HG03095 (cell line): ENCODE data around the gene SLC25A12.
"Not testable (repeated sequence)": the region's sequence is repeated elsewhere in the genome, so short reads cannot be mapped to it uniquely, and the experiment has no call there.

Experiments used
- ATAC-seq: cut with Tn5 transposase; IDR thresholded peaks from one replicate; pipeline ENCODE4 v1.9.1; 2021; ENCODE audit warnings: moderate library complexity; ENCODE audit not compliant: unreplicated experiment

SLC25A12 gene

DNA sequence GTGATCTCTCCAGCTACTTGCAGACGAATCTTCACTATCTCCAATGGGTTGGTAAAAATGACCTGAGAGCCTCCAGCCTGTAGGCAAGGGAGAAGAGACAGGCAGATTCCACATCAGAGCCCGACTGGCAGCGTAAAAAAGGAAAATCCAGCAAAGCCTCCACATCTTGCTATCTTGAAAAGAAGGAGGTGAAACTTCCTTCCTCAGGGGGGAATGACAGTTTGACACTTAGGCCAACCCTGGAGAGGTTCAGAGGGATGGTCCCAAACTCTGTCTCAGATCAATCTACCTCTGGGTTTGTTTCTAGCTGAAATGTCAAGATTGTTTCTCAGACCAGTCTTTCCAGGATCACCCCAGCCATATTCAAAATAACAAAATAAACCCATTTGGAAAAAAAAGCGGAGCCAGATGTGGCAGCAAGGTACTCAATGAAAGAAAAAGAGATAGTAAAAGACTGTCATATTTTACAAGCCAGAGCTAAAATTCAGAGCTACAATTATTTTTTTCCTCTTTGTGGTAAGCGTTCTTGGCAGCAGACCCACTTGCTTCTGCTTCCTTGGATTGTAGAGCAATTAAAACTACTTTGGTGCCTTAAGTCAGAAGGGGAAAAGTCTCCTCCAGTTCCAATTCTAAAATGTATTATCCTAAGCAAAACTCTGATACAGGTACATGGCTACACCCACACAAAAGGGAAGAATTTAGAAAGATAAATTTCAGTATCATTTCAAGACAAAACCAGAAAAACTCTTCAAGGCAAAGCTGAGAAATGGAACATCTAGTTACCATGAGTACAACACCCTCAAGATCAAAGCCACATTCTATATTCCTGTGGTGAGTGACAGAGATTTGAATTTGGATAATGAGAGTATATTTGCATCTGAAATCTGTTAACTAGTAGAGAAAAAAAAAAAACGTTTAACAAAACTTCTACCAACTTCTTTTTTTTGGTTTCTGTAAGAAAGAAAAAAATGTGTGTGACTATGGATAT, 100.1 kb downstream of the SLC25A12 start:
- ATAC-seq: no peak

DNA sequence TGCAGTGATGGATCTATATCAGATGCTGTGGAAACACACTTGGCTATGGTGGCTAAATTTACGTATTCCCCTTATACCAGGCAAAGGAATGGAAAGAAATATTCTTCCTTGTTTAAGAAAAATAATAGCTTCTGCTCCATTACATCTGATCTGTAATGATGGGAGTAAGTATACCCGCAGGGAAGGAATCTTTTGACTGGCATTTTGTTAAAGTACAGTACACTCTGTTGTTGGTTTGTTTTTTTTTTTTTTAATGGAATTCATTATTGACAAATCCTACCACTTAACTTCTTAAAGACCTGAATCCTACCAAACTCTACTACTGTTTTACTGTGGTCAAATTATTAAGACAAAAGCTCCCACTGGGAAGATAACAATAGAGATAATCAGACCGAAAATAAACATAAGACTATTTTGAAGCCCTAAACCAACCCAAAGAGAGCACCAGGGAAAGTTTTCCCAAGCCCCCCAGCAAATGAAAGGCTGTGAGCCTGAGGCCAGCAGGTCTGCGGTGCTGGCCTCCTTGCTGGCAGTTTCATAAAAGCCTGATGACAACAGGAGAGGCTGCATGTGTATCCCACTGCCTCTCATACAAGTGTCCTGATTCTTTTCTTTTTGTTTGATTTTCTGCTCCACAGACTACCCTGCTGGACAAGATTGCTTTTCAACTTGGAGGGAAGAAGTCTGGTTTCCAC, 101.0 kb downstream of the SLC25A12 start:
- no peak for ATAC-seq

DNA sequence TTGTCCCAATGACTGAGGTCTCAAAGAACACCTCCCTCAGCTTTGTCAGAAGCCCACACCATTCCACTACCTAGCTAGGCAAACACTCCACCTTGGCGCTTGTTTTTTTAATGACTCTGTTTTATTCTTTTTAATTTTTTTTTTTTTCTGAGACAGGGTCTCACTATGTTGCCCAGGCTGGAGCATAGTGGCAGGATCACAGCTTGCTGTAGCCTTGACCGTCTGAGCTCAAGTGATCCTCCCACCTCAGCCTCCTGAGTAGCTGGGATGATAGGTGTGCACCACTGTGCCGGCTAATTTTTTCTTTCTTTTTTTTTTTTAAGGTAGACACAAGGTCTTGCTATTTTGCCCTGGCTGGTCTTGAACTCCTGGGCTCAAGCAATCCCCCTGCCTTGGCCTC, 101.9 kb downstream of the SLC25A12 start:
- no peak for ATAC-seq

DNA sequence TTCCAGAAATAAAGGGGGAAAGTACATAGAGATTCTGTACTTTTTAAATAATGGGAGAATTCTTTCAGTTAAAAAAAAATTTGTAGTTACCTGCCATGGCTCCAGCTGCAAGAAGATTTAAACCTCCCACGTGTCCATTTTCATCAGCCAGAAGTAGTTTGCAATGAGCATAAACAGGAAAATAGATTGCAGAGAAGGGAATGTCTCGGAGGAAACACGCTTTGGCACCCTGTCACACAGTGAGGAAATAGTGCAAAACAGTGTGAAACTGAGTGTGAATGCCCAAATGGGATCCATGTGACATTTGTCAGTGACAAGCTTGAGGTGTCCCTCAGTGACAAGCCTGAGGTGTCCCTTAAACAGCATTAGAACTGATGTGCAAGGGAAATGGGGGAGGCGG, 102.7 kb downstream of the SLC25A12 start:
- no peak for ATAC-seq

DNA sequence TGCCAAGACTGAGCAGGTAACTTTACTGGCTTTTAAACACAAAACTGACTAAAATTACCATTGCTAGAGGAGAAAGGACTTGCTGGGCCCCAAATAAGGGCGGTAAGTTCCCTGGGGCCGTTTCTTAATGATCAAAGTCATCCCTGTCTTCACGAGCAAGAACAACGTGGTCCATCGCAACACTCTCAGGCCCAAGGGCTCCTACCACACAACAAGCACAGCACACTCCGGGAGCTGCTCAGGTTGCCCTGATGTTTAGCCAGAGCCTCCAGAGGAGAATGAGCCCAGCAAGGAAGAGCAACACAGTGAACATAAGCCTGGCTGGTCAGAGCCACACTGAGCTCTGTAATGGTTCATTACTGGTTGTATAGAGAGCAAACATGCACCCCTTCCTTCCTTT, 104.1 kb downstream of the SLC25A12 start:
- no peak for ATAC-seq

DNA sequence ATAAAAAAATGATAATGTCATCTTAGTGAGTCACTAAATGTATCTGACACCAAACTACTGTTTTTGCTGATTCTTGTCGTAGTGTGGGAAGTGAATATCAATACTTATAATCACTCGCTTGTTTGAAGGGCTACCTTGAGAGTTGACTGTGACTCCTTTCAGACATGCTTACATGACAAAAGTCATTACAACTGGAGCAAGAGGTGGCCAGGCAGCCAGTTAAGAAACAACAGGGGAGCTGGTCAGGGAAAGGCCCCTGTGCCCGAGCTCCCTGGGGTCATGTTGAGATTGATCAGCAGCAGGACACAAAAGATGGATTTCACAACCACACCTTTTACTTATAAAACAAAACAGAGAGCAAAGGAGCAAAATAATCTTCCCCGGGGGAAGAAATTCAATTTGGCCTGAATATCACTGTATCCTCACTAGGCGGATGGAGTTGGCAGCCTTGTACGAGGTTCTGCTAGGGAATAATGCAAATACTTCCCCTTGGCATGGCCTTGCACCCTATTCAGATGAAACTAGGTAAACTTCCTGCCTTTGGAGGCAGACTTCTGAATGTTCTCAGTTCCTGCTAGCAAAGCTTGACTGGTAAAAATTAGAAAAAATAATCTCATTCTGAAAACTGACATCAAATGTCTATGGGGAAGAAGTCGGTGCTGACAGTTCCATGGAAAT, 105.6 kb downstream of the SLC25A12 start:
- no peak for ATAC-seq

DNA sequence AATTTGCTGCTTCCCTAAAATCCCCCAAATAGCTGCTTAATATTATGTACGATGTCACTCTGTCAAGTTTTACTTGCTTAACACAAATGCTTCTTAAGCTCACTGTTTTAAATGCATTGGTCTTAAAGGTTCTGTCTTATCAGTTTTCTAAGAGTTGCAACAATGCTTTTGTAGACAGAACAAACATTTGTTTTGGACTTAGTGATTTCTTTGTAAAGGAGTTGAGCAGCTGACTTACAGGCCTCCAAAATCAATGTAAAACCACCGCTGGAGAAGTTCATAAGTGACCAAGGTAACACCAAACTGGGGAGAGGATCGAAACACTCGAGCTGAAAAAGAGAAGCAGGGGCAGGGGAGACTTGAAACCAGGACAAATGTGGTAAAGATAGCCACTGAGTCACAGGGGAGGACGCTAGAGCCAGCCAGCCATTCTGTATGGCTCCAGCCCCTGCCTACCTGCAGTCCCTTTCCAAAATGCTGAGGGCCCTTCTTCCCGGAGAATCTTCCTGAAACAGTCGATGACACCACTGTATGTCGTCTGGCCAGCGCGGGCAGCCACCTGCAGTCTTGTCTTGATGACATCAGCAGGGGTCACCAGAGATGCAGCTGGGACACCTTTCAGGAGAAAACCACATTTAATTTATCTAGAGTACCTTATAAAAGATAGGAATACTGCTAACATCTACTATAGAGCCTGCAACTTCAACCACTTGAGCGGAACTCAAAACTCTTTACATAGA, 106.5 kb downstream of the SLC25A12 start:
- ATAC-seq: no peak

DNA sequence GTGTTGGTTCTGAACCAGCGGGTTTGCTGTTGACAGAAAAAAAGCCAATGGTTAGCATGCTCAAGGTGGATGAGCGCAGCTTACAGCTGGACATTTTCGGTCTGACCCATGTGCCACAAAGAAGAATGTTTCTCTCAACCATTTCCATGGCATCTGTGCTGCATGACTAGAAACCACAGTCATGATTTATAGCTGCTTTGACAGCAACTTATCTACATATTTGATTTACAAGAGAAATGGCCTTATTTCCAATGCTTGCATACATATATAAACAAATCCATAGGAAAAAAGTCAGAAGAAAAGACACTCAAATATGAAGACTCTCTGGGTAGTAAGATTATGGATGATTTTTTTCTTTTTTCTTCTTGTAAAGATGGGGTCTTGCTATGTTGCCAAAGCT, 108.6 kb downstream of the SLC25A12 start:
- ATAC-seq: no peak

DNA sequence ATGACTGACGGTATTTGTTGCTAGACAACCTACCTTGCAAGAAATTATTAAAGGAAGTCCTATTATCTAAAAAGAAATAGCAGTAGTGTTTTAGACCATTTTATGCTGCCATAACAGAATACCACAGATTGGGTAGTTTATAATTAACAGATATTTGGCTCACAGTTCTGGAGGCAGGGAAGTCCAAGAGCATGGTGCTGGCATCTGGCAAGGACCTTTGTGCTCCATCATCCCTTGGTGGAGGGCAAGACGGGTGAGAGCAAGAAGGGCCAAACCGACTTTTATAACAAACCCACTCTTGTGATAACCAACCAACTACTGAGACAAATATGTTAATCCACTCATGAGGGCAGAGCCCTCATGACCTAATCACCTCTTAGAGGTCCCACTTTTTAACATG, 115.5 kb downstream of the SLC25A12 start:
- ATAC-seq: no peak

DNA sequence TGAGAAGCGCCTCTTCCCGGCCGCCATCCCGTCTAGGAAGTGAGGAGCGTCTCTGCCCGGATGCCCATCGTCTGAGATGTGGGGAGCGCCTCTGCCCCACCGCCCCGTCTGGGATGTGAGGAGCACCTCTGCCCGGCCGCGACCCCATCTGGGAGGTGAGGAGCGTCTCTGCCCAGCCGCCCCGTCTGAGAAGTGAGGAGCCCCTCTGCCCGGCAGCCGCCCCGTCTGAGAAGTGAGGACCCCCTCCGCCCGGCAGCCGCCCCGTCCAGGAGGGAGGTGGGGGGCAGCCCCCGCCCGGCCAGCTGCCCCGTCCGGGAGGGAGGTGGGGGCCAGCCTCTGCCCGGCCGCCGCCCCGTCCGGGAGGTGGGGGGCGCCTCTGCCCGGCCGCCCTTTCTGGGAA, 119.5 kb downstream of the SLC25A12 start:
- not testable (repeated sequence) for ATAC-seq

DNA sequence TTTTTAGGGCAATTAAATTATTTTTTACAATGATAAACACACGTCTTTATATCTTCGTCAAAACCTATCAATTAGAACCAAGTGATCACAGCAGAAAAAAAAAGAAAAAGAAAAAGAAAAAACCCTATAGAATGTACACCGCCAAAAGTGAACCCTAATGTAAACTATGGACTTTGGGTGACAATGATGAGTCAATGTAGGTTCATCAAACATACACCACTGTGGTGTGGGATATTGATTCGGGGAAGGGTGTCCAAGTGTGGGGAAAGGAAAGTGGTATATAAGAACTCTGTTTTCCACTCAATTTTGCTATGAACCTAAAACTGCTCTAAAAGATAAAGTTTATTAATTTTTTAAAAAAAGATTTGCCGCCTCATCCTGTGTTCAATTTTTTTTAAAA, 121.7 kb downstream of the SLC25A12 start:
- ATAC-seq: no peak

DNA sequence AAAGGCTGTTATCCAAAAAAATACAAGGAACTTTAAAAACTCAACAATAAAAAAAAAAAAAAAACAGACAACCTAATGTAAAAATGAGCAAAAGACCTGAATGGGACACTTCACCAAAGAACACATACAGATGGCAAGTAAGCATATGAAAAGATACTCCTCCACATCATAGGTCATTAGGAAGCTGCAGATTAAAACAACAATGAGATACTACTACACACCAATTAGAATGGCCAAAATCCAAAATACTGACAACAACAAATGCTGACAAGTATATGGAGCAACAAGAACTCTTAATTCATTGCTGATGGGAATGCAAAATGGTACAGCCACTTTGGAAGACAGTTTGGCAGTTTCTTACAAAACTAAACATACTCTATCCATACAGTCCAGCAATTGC, 122.6 kb downstream of the SLC25A12 start:
- ATAC-seq: no peak

DNA sequence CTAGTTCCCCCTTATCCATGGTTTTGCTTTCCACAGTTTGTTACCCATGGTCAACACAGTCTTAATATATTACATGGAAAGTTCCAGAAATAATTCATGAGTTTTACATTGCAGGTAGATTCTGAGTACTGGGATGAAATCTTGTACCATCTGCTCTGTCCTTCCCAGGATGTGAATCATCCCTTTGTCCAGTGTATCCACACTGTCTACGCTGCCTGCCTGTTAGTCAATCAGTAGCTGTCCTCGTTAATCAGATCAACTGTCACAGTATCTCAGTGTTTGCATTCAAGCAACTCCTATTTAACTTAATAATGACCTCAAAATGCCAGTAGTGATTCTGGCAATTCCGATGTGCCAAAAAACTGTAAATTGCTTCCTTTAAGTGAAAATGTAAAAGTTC, 130.4 kb downstream of the SLC25A12 start:
- ATAC-seq: no peak

DNA sequence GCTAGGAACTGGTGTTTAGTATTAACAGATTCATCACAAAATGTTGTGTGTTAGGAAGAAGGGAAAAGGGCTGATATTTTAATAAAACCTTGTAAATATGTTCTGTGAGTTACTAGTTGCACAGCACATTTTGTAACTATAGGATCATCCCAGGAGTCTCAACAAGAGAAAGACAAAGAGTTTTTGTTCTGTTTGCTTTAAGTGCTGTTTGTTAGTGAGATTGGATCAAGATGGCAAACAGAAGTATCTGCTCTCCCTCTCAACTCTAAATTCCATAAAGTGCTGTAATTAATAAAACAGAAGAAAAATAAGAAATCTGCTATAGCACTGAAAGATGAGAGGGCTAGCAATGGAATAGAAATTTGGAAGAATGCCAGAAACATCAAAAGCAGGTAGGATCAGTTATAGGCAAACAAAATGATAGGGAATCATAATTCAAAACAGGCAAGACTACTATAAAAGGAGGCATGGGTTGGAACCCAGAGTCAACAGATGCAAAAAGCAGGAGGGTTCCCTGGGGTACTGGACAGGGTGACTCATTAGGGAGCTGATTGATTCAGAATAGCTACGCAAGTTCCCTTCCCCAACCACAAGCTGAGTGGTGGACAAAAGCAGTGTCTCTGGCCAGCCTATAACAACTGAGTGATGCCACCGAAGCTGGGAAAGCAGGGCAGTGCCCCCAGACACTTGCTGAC, 131.0 kb downstream of the SLC25A12 start:
- no peak for ATAC-seq

DNA sequence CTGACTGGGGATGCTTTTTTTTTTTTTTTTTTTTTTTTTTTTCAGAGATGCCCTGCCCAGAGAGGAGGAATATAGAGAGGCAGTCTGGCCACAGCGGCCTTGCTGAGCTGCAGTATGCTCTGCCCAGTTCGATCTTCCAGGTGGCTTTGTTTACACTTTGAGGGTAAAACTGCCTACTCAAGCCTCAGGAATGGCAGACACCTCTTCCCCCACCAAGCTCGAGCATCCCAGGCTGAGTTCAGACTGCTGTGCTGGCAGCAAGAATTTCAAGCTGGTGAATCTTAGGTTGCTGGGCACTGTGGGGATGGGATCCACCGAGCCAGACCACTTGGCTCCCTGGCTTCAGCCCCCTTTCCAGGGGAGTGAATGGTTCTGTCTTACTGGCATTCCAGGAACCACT, 132.9 kb downstream of the SLC25A12 start:
- ATAC-seq: not testable (repeated sequence)

DNA sequence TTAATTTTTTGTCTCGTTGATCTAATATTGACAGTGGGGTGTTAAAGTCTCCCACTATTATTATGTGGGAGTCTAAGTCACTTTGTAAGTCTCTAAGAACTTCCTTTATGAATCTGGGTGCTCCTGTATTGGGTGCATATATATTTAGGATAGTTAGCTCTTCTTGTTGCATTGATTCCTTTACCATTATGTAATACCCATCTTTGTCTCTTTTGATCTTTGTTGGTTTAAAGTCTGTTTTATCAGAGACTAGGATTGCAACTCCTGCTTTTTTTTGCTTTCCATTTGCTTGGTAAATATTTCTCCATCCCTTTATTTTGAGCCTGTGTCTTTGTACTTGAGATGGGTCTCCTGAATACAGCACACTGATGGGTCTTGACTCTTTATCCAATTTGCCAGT, 135.3 kb downstream of the SLC25A12 start:
- ATAC-seq: not testable (repeated sequence)

DNA sequence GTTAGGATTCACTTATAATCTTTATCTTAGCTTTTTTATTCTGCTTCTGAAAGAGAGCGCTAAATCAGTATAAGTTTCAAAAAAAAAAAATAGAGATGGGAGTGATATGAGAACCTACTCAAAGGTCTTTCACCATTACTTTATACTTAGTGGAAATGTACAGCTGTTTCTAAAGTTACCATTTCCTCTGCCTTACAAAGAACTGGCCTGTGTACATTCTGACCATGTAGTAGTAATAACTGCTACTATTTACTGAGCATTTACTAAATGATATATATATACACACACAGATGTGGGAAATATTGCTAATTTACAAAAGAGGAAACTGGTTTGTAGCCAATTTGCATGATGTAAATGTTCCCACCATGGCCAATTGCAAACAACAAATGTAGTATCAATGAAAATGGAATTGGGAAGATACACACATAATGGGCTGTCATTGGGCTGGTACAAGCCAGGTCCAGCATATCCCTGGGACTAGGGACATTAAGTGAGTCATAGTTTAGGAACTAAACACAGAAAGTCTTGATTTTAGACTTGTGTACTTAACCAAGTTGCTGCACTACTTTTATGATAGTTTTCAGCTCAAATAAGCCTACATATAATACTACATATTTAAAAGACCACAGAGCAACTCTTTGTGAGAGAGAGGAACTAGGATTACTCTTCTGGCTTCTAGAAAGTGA, 139.6 kb downstream of the SLC25A12 start:
- ATAC-seq: no peak

DNA sequence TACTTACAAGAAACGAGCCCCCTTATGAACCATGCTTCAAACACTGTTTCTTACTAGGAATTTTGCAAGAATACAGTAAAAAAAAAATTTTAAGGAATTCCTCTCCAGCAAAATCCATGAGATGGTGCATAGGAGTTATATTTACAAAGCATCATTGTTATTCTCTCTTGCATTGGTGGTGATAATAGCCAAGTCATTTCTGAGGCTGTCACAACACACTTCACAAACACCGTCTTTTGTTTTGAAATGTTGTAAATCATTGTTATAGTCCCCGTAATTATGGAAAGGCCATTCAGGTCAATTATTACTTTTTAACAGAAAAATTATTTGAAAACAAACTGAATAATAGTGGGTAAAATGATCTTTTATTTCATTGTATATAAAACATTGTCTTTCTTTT, 146.7 kb downstream of the SLC25A12 start:
- ATAC-seq: no peak

DNA sequence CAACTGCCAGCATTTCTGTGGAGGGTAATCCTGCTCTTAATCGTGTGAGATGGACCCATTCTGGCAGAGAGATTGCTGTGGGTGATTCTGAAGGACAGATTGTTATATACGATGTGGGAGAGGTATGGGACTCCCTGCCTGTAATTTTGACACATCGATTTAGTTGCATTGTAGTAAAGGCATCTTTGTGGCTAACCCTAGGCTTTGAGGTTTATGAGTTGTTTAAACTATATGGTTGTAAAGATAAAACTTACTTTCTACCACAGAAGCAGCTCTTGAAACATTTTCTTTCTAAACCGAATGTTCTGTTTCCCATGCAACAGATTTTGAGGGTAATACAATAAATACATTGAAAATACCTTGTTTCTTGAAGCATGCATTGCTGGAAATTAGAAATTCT, 148.2 kb downstream of the SLC25A12 start:
- ATAC-seq: no peak

DNA sequence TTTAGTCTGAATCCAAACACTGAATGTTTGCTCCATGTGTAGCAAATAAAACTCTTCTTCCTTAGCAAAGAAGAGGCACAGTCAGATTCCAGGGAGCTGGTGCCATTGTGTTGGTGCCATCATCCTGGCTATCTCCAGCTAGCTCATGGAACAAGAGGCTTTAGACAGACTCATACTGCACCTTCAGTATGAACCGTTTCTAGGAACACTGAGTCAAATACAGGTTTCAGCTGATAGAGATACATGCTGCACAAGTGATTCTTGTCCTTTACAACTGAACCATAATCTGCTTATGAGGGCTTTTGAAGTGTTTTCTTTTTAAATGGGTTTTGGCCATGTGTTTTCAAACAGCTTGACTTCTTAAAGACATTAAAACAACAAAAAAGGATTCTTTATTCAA, 148.9 kb downstream of the SLC25A12 start:
- ATAC-seq: no peak
